OCI-LY7 (cell line): Measurements from ENCODE around the gene PSD4. TPM values are rescaled to one million over a fixed set of nuclear protein-coding genes. Genes with fewer than 3 reads are reported as not detected.

Experiments used
- BruUV-seq: library from RNA; stranded (reverse); fragments of 400-500 nt; replicated peaks from 2 replicates; lab custom pipeline; 2021; lab: Mats Ljungman, UMichigan
- CTCF ChIA-PET: fragments of 300-600 bp; sonication (Branson Sonifier 250); formaldehyde crosslinking; loops from one replicate; lab custom pipeline; 2022; ENCODE audit warnings: antibody characterized with exemption; ENCODE audit not compliant: unreplicated experiment; lab: Charles Lee
- POLR2A ChIA-PET: fragments of 300-600 bp; sonication (Branson Sonifier 250); formaldehyde crosslinking; loops from one replicate; lab custom pipeline; 2022; ENCODE audit warnings: antibody characterized with exemption; lab: Charles Lee
- DNase-seq: peaks from one replicate; pipeline ENCODE4 v3.0.0-alpha.2; 2015; ENCODE audit warnings: low spot score
- H2AFZ ChIP-seq: fragments of 200-600 bp; sonication (generic), shearing (Covaris generic); 2 replicates; pipeline ENCODE4 v1.6.1; 2014; ENCODE audit warnings: mild to moderate bottlenecking, antibody characterized with exemption, low read length, moderate library complexity
- H3K27ac ChIP-seq: fragments of 200-600 bp; sonication (generic); 2 replicates; pipeline ENCODE4 v1.5.1; 2014; ENCODE audit warnings: mixed run types, low read depth, mild to moderate bottlenecking, moderate library complexity, low read length, inconsistent platforms; ENCODE audit not compliant: poor library complexity, severe bottlenecking
- H3K36me3 ChIP-seq: fragments of 200-600 bp; sonication (generic); 2 replicates; pipeline ENCODE4 v1.6.1; 2014; ENCODE audit warnings: mild to moderate bottlenecking, antibody characterized with exemption, low read length, moderate library complexity, mixed read lengths; ENCODE audit not compliant: insufficient read depth
- H3K4me1 ChIP-seq: fragments of 200-600 bp; sonication (generic); 2 replicates; pipeline ENCODE4 v1.5.1; 2014; ENCODE audit warnings: mild to moderate bottlenecking, low read length; ENCODE audit not compliant: insufficient read depth, poor library complexity, severe bottlenecking
- H3K4me2 ChIP-seq: fragments of 200-600 bp; sonication (generic); 2 replicates; pipeline ENCODE4 v1.6.1; 2014; ENCODE audit warnings: mild to moderate bottlenecking, low read length
- H3K4me3 ChIP-seq: fragments of 200-600 bp; sonication (generic); 2 replicates; pipeline ENCODE4 v1.5.1; 2014; ENCODE audit warnings: mild to moderate bottlenecking, low read depth, low read length; ENCODE audit not compliant: poor library complexity, severe bottlenecking
- H3K79me2 ChIP-seq: fragments of 200-600 bp; sonication (generic); 2 replicates; pipeline ENCODE4 v1.6.1; 2016; ENCODE audit warnings: low read depth, mild to moderate bottlenecking, low read length, moderate library complexity, mixed read lengths; ENCODE audit not compliant: insufficient read depth
- H3K9me2 ChIP-seq: fragments of 200-600 bp; sonication (generic); 2 replicates; pipeline ENCODE4 v1.6.1; 2016; ENCODE audit warnings: mild to moderate bottlenecking, low read length, mixed read lengths; ENCODE audit not compliant: insufficient read depth
- H3K9me3 ChIP-seq: fragments of 200-600 bp; sonication (generic); 2 replicates; pipeline ENCODE4 v1.6.1; 2014; ENCODE audit warnings: mild to moderate bottlenecking, mixed run types, low read length, mixed read lengths
- H4K20me1 ChIP-seq: fragments of 200-600 bp; sonication (generic); 2 replicates; pipeline ENCODE4 v1.6.1; 2014; ENCODE audit warnings: mild to moderate bottlenecking, antibody characterized with exemption, low read length, moderate library complexity, mixed read lengths; ENCODE audit not compliant: insufficient read depth
- CTCF ChIP-seq: fragments of 200-600 bp; sonication (generic); conservative IDR thresholded peaks from 2 replicates; pipeline ENCODE4 v1.5.1; 2014; ENCODE audit warnings: mild to moderate bottlenecking, antibody characterized with exemption, low read length, moderate library complexity, mixed read lengths
- EZH2phosphoT487 ChIP-seq: fragments of 200-600 bp; sonication (generic); IDR thresholded peaks from 2 replicates; pipeline ENCODE4 v1.6.1; 2018; ENCODE audit warnings: low read depth, borderline replicate concordance, mild to moderate bottlenecking, mixed run types, antibody characterized with exemption, low read length, moderate library complexity, mixed read lengths
- intact Hi-C: fragments of 100-400 bp; cut with micrococcal nuclease; formaldehyde crosslinking; loops from one replicate; pipeline ENCODE4 v1.10.0; 2022; ENCODE audit not compliant: unreplicated experiment
- total RNA-seq, 2 experiments: library from RNA; depleted of rRNA in 1 of 2; stranded (reverse); fragments of >200 nt in 1 of 2; shearing (Covaris generic) in 1 of 2; gene quantifications; 2 replicates each; pipeline ENCODE4 v1.2.3, GENCODE V29; 2014 to 2022

PSD4 gene
- total RNA-seq, 2 experiments from 2014 or later: 99.6 to 100 TPM

GRCh38 chr2:113127646-113128570 lies 45.9 kb upstream of the PSD4 start:
- H4K20me1 ChIP-seq: no peaks in the 10 kb centered on the region
- H3K27ac ChIP-seq: no peak overlapping the region
- H3K4me2 ChIP-seq: no peak overlapping the region
- POLR2A ChIA-PET: interaction anchor here (0.9 kb wide), 1 partner anchor 116 kb away, joined by 3 read pairs; no protein-coding TSS in a partner anchor
- no peaks in the 10 kb centered on the region for H3K9me3 ChIP-seq
- peaks cover 6% of the 10 kb centered on the region for H3K4me1 ChIP-seq
- CTCF ChIA-PET: no interaction called here
- H3K4me3 ChIP-seq: no peak overlapping the region
- no peak for DNase-seq
- intact Hi-C loops: no loop called here
- peak overlapping the region; percentile 63 for H2AFZ ChIP-seq
- H3K79me2 ChIP-seq: no peaks in the 10 kb centered on the region
- no peak for TF ChIP-seq CTCF
- no peaks in the 10 kb centered on the region for H3K36me3 ChIP-seq
- H3K9me2 ChIP-seq: no peaks in the 10 kb centered on the region
- no TSS peak for BruUV-seq

- DNase-seq: no peak
- CTCF ChIA-PET: no interaction called here
- H3K4me3 ChIP-seq: no peak overlapping the region
- no peaks in the 10 kb centered on the region for H3K9me3 ChIP-seq
- H3K79me2 ChIP-seq: no peaks in the 10 kb centered on the region
- intact Hi-C loops: no loop called here
- POLR2A ChIA-PET: interaction anchor here (0.5 kb wide), 1 partner anchor 227 kb away, joined by 3 read pairs; no protein-coding TSS in a partner anchor
- H3K27ac ChIP-seq: no peak overlapping the region
- no peak overlapping the region for H2AFZ ChIP-seq
- TF ChIP-seq EZH2phosphoT487 (no peak), CTCF (no peak)
- no peaks in the 10 kb centered on the region for H3K36me3 ChIP-seq
- BruUV-seq: no TSS peak
- no peaks in the 10 kb centered on the region for H3K9me2 ChIP-seq
- H3K4me2 ChIP-seq: no peak overlapping the region
- H4K20me1 ChIP-seq: no peaks in the 10 kb centered on the region
- peaks cover 6% of the 10 kb centered on the region for H3K4me1 ChIP-seq
Observed at GRCh38 chr2:113129519-113130078, 44.2 kb upstream of the PSD4 start.
